H1 (cell line): ENCODE measurements around the gene MYBPHL. TPM values are rescaled to one million over a fixed set of nuclear protein-coding genes. Genes with fewer than 3 reads are reported as not detected.

Experiments
- ATF2 ChIP-seq: IDR thresholded peaks from 2 replicates; pipeline ENCODE4 v1.6.1; 2012; ENCODE audit warnings: low read length, inconsistent platforms
- BACH1 ChIP-seq: IDR thresholded peaks from 2 replicates; pipeline ENCODE4 v1.6.1; 2012; ENCODE audit warnings: low read length, improper control_type of control experiment
- CHD7 ChIP-seq: fragments of 300-600 bp; sonication (generic); IDR thresholded peaks from 2 replicates; pipeline ENCODE4 v1.7.1; 2012; ENCODE audit warnings: low read length, moderate library complexity, mild to moderate bottlenecking, inconsistent platforms; ENCODE audit not compliant: insufficient replicate concordance
- E2F6 ChIP-seq: IDR thresholded peaks from 2 replicates; pipeline ENCODE4 v1.6.1; 2012; ENCODE audit warnings: inconsistent platforms
- SP2 ChIP-seq: IDR thresholded peaks from 2 replicates; pipeline ENCODE4 v1.6.1; 2012; ENCODE audit warnings: mild to moderate bottlenecking, low read length, inconsistent platforms
- polyA plus RNA-seq, 7 experiments: library from polyadenylated mRNA; depleted of rRNA in 3 of 7; stranded (reverse) in 5 of 7; unstranded in 2 of 7; fragments of >200 nt in 5 of 7; fragments of 200-250 nt in 2 of 7; gene quantifications; 1 replicate in 5 of 7; 2 replicates in 1 of 7; 4 replicates in 1 of 7; pipeline versions ENCODE4 v1.2.1 to v1.2.3, GENCODE V29; 2011 to 2013; ENCODE audit warnings: missing spikeins in 2 of 7, mixed read lengths in 2 of 7
- total RNA-seq: library from RNA; stranded (reverse); fragmentation: NEBNext Ultra II Directional; extraction: Animal tissue kit (Norgen Biotek cat#: 25700); gene quantifications from 2 replicates; pipeline ENCODE4 v1.2.1, GENCODE V29; 2021

MYBPHL gene
- total and polyA plus RNA-seq, 2 of the 8 experiments (the other 6 are each of a cell fraction or from before 2014, with no cell fraction given): 0.24 to 0.30 TPM

GRCh38 chr1:109316506-109316905, 9.7 kb upstream of the MYBPHL start (continued):
- TF ChIP-seq CHD7 (no peak), SP2 (no peak), E2F6 (no peak), ATF2 (no peak), BACH1 (no peak)
- TF ChIP-seq, all 59 proteins: peak for 0
